ENCODE measurements around the gene PCGF3.

Gene PCGF3

GRCh38 chr4:671769-672168, 33.9 kb upstream of the PCGF3 start:
- no peaks in the 10 kb centered on the region for H3K27me3 ChIP-seq (ENCODE audit: control insufficient read depth in 1 of 2, insufficient read depth in 2 of 2, low read length in 2 of 2)
- H3K4me3 ChIP-seq (ENCODE audit: low read length in 2 of 2) = no peak overlapping the region
- H3K36me3 ChIP-seq (ENCODE audit: control insufficient read depth in 2 of 2, insufficient read depth in 2 of 2, low read length in 2 of 2) = peaks cover 14 to 20% of the 10 kb centered on the region in 2 donors
- H3K27ac ChIP-seq (ENCODE audit: low read length) = no peak overlapping the region
- H3K9ac ChIP-seq (ENCODE audit: low read length in 2 of 2) = no peak overlapping the region
- no peaks in the 10 kb centered on the region for H3K9me3 ChIP-seq (ENCODE audit: control insufficient read depth in 2 of 2, low read length in 2 of 2)
- peaks cover 20% of the 10 kb centered on the region for H3K4me1 ChIP-seq (ENCODE audit: control insufficient read depth, insufficient read depth, low read length)

GRCh38 chr4:673349-674091, 32.1 kb upstream of the PCGF3 start:
- Histone ChIP-seq H3K27ac (ENCODE audit: low read length) (peak overlapping the region; percentile 18), H3K9ac (ENCODE audit: low read length in 2 of 2) (peak overlapping the region; percentile 69), H3K36me3 (ENCODE audit: control insufficient read depth in 2 of 2, insufficient read depth in 2 of 2, low read length in 2 of 2) (peaks cover 14 to 20% of the 10 kb centered on the region in 2 donors), H3K27me3 (ENCODE audit: control insufficient read depth in 1 of 2, insufficient read depth in 2 of 2, low read length in 2 of 2) (peaks cover 2 to 4% of the 10 kb centered on the region in 2 donors), H3K4me1 (ENCODE audit: control insufficient read depth, insufficient read depth, low read length) (peaks cover 20% of the 10 kb centered on the region), H3K4me3 (ENCODE audit: low read length in 2 of 2) (peak overlapping the region; percentile 64 to 93), H3K9me3 (ENCODE audit: control insufficient read depth in 2 of 2, low read length in 2 of 2) (no peaks in the 10 kb centered on the region)

GRCh38 chr4:674172-675035, 31.2 kb upstream of the PCGF3 start, which contains the start of the genes ATP5ME and MYL5:
ATP5ME (minus strand) TSS chr4:674276; CDS start chr4:674247, 29 bp downstream.
MYL5 (plus strand) TSS chr4:674542; CDS start chr4:678027, 3,485 bp downstream.
- Histone ChIP-seq H3K9ac (ENCODE audit: low read length in 2 of 2) (peak within 1 kb of the TSS; percentile 95 to 97), H3K9me3 (ENCODE audit: control insufficient read depth in 2 of 2, low read length in 2 of 2) (no peaks in the 10 kb centered on the region), H3K27ac (ENCODE audit: low read length) (peak within 1 kb of the TSS; percentile 78), H3K4me1 (ENCODE audit: control insufficient read depth, insufficient read depth, low read length) (peaks cover 20% of the 10 kb centered on the region), H3K4me3 (ENCODE audit: low read length in 2 of 2) (peak within 1 kb of the TSS; percentile 81 to 93), H3K27me3 (ENCODE audit: control insufficient read depth in 1 of 2, insufficient read depth in 2 of 2, low read length in 2 of 2) (peaks cover 5 to 8% of the 10 kb centered on the region in 2 donors), H3K36me3 (ENCODE audit: control insufficient read depth in 2 of 2, insufficient read depth in 2 of 2, low read length in 2 of 2) (peaks cover 14 to 20% of the 10 kb centered on the region in 2 donors)

GRCh38 chr4:675036-675882, 30.4 kb upstream of the PCGF3 start:
- Histone ChIP-seq H3K36me3 (ENCODE audit: control insufficient read depth in 2 of 2, insufficient read depth in 2 of 2, low read length in 2 of 2) (peaks cover 14 to 20% of the 10 kb centered on the region in 2 donors), H3K27me3 (ENCODE audit: control insufficient read depth in 1 of 2, insufficient read depth in 2 of 2, low read length in 2 of 2) (peaks cover 12 to 16% of the 10 kb centered on the region in 2 donors), H3K9me3 (ENCODE audit: control insufficient read depth in 2 of 2, low read length in 2 of 2) (no peaks in the 10 kb centered on the region), H3K4me1 (ENCODE audit: control insufficient read depth, insufficient read depth, low read length) (peaks cover 22% of the 10 kb centered on the region), H3K4me3 (ENCODE audit: low read length in 2 of 2) (peak overlapping the region; percentile 81 to 93), H3K27ac (ENCODE audit: low read length) (peak overlapping the region; percentile 78), H3K9ac (ENCODE audit: low read length in 2 of 2) (peak overlapping the region; percentile 95 to 97)

GRCh38 chr4:675980-676870, 29.4 kb upstream of the PCGF3 start:
- Histone ChIP-seq H3K27me3 (ENCODE audit: control insufficient read depth in 1 of 2, insufficient read depth in 2 of 2, low read length in 2 of 2) (peaks cover 21 to 22% of the 10 kb centered on the region in 2 donors), H3K4me3 (ENCODE audit: low read length in 2 of 2) (no peak overlapping the region), H3K9me3 (ENCODE audit: control insufficient read depth in 2 of 2, low read length in 2 of 2) (no peaks in the 10 kb centered on the region), H3K4me1 (ENCODE audit: control insufficient read depth, insufficient read depth, low read length) (peaks cover 31% of the 10 kb centered on the region), H3K9ac (ENCODE audit: low read length in 2 of 2) (peak overlapping the region in 1 of 2 donors; percentile 29), H3K27ac (ENCODE audit: low read length) (no peak overlapping the region), H3K36me3 (ENCODE audit: control insufficient read depth in 2 of 2, insufficient read depth in 2 of 2, low read length in 2 of 2) (peaks cover 10 to 12% of the 10 kb centered on the region in 2 donors)

DNA sequence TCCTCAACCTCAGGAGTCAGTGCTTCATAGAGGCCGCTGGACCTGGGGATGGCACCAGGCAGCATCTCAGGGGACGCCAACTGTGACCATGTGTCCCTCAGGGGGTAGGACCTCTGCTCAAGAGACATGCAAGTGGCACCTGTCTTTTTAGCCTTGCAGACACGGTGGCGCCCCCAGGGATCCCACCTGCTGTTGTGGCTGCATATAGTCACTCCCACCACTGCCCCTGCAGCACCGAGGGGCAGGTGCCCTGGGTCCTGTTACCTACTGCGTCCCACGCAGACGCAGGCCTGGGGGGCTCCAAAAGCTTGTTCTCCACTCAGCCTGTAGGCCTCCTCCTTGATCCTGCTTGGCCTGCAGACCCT, 28.8 kb upstream of the PCGF3 start:
- peaks cover 5 to 6% of the 10 kb centered on the region in 2 donors for H3K36me3 ChIP-seq (ENCODE audit: control insufficient read depth in 2 of 2, insufficient read depth in 2 of 2, low read length in 2 of 2)
- H3K9ac ChIP-seq (ENCODE audit: low read length in 2 of 2) = no peak overlapping the region
- H3K4me1 ChIP-seq (ENCODE audit: control insufficient read depth, insufficient read depth, low read length) = peaks cover 35% of the 10 kb centered on the region
- H3K27me3 ChIP-seq (ENCODE audit: control insufficient read depth in 1 of 2, insufficient read depth in 2 of 2, low read length in 2 of 2) = peaks cover 21 to 23% of the 10 kb centered on the region in 2 donors
- H3K27ac ChIP-seq (ENCODE audit: low read length) = no peak overlapping the region
- no peaks in the 10 kb centered on the region for H3K9me3 ChIP-seq (ENCODE audit: control insufficient read depth in 2 of 2, low read length in 2 of 2)
- no peak overlapping the region for H3K4me3 ChIP-seq (ENCODE audit: low read length in 2 of 2)

DNA sequence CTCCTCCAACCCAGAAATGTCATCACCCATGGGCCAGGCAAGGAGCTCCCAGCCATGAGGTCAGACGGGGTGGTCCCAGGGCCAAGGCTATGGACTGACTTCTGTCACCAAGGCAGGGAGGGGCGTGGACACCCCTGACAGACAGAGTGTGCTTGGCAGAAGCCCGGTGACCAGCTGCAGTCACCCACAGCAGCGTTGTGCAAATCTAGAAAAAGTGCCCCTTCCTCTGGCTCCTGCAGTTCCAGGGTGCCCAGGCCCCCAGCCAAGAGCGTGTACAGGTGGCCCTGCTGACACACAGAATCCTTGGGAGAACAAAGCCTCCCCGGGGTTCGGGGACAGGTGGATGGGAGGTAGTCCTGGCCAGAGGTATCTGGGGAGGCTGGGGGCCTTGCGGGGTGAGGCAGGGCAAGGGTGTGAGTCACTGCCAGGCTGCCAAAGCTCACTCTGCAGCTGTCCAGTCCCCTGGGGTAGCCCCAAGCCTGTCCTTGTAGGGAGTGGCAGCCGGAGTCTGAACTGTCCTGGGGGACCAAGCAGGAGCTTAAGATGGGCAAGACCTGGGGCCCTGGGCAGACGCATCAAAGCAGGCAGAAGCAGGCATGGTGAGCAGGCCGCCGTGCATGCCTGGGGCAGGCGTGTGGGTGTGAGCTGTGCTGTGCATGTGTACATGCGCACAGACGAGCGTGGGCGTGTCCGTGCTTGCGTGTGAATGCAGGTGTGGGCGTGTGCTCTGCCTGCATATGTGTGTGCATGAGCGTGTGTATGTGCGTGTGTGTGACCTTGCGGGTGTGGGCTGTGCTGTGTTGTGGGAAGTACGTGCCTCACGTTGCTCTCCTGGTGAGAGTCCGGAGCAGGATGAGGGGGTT, 28.0 kb upstream of the PCGF3 start:
- Histone ChIP-seq H3K4me1 (ENCODE audit: control insufficient read depth, insufficient read depth, low read length) (peaks cover 36% of the 10 kb centered on the region), H3K9me3 (ENCODE audit: control insufficient read depth in 2 of 2, low read length in 2 of 2) (no peaks in the 10 kb centered on the region), H3K36me3 (ENCODE audit: control insufficient read depth in 2 of 2, insufficient read depth in 2 of 2, low read length in 2 of 2) (no peaks in the 10 kb centered on the region), H3K9ac (ENCODE audit: low read length in 2 of 2) (no peak overlapping the region), H3K4me3 (ENCODE audit: low read length in 2 of 2) (no peak overlapping the region), H3K27me3 (ENCODE audit: control insufficient read depth in 1 of 2, insufficient read depth in 2 of 2, low read length in 2 of 2) (peaks cover 23 to 27% of the 10 kb centered on the region in 2 donors), H3K27ac (ENCODE audit: low read length) (no peak overlapping the region)

DNA sequence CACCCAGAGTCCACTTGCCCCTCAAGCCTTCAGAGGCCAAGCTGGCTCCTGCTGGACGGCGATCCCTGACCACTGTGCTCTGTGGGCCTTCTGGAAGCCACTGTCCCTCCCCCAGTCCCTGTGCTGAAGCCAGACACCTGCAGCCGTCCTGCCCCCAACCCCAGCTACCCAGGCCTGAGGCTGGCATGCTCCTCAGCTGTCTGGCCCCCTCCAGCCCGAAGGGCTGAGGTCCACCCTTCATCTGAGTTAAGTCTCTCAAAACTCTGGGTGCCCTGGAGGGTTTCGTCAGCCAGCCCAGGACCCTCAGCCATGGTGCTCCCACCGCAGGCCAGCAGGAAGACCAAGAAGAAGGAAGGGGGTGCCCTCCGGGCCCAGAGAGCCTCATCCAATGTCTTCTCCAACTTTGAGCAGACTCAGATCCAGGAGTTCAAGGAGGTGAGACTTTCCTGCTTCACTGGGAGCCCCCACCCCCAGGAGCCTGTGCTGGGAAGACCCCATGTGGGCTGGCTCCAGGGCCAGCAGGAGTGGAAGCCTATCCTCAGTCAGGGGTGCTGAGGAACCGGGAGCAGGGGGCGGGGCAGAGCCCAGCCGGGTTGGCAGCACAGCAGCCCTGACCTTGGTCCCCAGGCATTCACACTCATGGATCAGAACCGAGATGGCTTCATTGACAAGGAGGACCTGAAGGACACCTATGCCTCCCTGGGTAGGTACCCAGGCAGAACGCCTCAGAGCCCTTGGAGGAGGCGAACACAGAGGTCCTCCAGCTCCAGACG, 27.1 kb upstream of the PCGF3 start:
- H3K4me1 ChIP-seq (ENCODE audit: control insufficient read depth, insufficient read depth, low read length) = peaks cover 30% of the 10 kb centered on the region
- H3K9me3 ChIP-seq (ENCODE audit: control insufficient read depth in 2 of 2, low read length in 2 of 2) = no peaks in the 10 kb centered on the region
- no peak overlapping the region for H3K27ac ChIP-seq (ENCODE audit: low read length)
- H3K9ac ChIP-seq (ENCODE audit: low read length in 2 of 2) = no peak overlapping the region
- no peak overlapping the region for H3K4me3 ChIP-seq (ENCODE audit: low read length in 2 of 2)
- H3K36me3 ChIP-seq (ENCODE audit: control insufficient read depth in 2 of 2, insufficient read depth in 2 of 2, low read length in 2 of 2) = no peaks in the 10 kb centered on the region
- peaks cover 28 to 30% of the 10 kb centered on the region in 2 donors for H3K27me3 ChIP-seq (ENCODE audit: control insufficient read depth in 1 of 2, insufficient read depth in 2 of 2, low read length in 2 of 2)
